Osteocyte (in vitro differentiated cells): Measurements from ENCODE around the gene IER5. TPM values are rescaled to one million over a fixed set of nuclear protein-coding genes. Genes with fewer than 3 reads are reported as not detected.
A peak's percentile ranks its signal among the peaks of the same experiment; 100 is the strongest.

Source experiments
- DNase-seq: peaks from one replicate; pipeline ENCODE4 v3.0.0; 2021; ENCODE audit warnings: mixed read lengths; ENCODE audit not compliant: unreplicated experiment; ENCODE audit errors: extremely low spot score
- H3K27ac Mint-ChIP-seq: one replicate; pipeline ENCODE4 v1.8.0; 2021; ENCODE audit warnings: mild to moderate bottlenecking, mixed read lengths; ENCODE audit not compliant: unreplicated experiment
- H3K27me3 Mint-ChIP-seq: one replicate; pipeline ENCODE4 v1.8.0; 2021; ENCODE audit warnings: mixed read lengths; ENCODE audit not compliant: unreplicated experiment
- H3K36me3 Mint-ChIP-seq: one replicate; pipeline ENCODE4 v1.8.0; 2021; ENCODE audit warnings: mixed read lengths; ENCODE audit not compliant: unreplicated experiment
- H3K4me1 Mint-ChIP-seq: one replicate; pipeline ENCODE4 v1.8.0; 2021; ENCODE audit warnings: mixed read lengths; ENCODE audit not compliant: unreplicated experiment
- H3K4me3 Mint-ChIP-seq: one replicate; pipeline ENCODE4 v1.8.0; 2021; ENCODE audit warnings: mild to moderate bottlenecking, moderate library complexity, mixed read lengths; ENCODE audit not compliant: unreplicated experiment
- H3K9me3 Mint-ChIP-seq: one replicate; pipeline ENCODE4 v1.8.0; 2021; ENCODE audit warnings: mixed read lengths; ENCODE audit not compliant: unreplicated experiment
- CTCF ChIP-seq: fragments of 200-600 bp; sonication (generic); IDR thresholded peaks from 2 replicates; pipeline ENCODE4 v1.5.0; 2021; ENCODE audit warnings: antibody characterized with exemption, mild to moderate bottlenecking, moderate library complexity
- total RNA-seq: library from RNA; stranded (reverse); gene quantifications from 2 replicates; pipeline ENCODE4 v1.2.1, GENCODE V29; 2021

The IER5 gene
- total RNA-seq, 1 donor from 2014 or later, result 29.8 TPM

- no peak for DNase-seq
- no peaks in the 10 kb centered on the region for H3K9me3 Mint-ChIP-seq
- peak overlapping the region; percentile 33 for H3K27ac Mint-ChIP-seq
- H3K36me3 Mint-ChIP-seq, result no peaks in the 10 kb centered on the region
- no peak for TF ChIP-seq CTCF
- H3K4me1 Mint-ChIP-seq, result peaks cover 69% of the 10 kb centered on the region
- no peaks in the 10 kb centered on the region for H3K27me3 Mint-ChIP-seq
- H3K4me3 Mint-ChIP-seq, result no peak overlapping the region
These were observed 48.8 kb downstream of the IER5 start for GRCh38 chr1:181137217-181137743.

DNA sequence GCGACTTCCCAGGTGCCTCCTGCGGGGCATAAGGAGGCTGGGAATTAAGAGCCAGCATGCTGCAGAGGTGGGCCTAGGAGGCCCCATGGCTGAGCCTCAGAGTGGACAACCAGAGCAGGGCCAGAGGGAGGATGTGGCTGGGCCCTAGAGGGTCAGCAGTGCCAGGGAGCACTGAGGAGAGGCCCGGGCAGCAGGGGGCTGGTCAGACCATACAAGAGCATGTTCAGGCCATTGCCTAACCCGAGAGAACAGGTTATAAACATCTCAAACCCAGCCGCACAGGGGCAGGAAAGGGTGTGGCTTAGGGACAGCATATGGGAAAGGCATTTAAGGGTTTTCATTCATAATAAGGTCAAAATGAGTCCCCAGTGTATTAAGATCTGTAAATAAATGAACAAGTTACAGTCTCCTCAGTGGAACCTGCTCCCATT is 51.1 kb downstream of the IER5 start:
- no peak for DNase-seq
- H3K27ac Mint-ChIP-seq, result peak overlapping the region; percentile 46
- H3K9me3 Mint-ChIP-seq, result no peaks in the 10 kb centered on the region

DNA sequence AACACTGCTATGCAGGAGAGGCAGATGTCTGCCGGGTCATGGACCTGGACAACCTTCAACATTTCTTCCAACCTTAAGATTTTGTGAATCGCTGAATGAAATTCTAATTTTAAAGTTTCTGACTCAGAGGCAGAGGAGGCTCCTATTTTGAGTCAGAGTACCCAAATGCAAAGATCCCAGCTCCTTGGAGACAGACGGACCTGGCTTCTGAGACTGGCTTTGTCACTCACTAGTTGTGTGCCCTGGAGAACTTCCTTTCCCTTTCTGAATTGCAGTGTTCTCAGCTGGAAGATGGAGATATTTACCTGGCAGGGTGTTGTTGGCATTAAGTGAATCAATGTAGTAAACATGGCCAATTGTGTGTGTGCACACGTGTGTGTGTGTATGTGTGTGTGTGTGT is 51.9 kb downstream of the IER5 start:
- Mint-ChIP-seq H3K27ac (peak overlapping the region; percentile 6), H3K9me3 (no peaks in the 10 kb centered on the region), H3K27me3 (peaks cover 16% of the 10 kb centered on the region), H3K36me3 (no peaks in the 10 kb centered on the region), H3K4me3 (no peak overlapping the region), H3K4me1 (peaks cover 51% of the 10 kb centered on the region)
- no peak for TF ChIP-seq CTCF
- DNase-seq, result no peak

More for the DNA sequence above, 51.1 kb downstream of the IER5 start:
- H3K36me3 Mint-ChIP-seq, result no peaks in the 10 kb centered on the region
- no peak for TF ChIP-seq CTCF
- peaks cover 59% of the 10 kb centered on the region for H3K4me1 Mint-ChIP-seq
- H3K4me3 Mint-ChIP-seq, result no peak overlapping the region
- peaks cover 11% of the 10 kb centered on the region for H3K27me3 Mint-ChIP-seq

GRCh38 chr1:181140891-181141290 is 52.4 kb downstream of the IER5 start:
- TF ChIP-seq CTCF, result no peak
- Mint-ChIP-seq H3K9me3 (peaks cover 2% of the 10 kb centered on the region), H3K36me3 (no peaks in the 10 kb centered on the region), H3K4me3 (no peak overlapping the region), H3K27me3 (peaks cover 21% of the 10 kb centered on the region), H3K4me1 (peaks cover 46% of the 10 kb centered on the region), H3K27ac (peak overlapping the region; percentile 4)
- no peak for DNase-seq

DNA sequence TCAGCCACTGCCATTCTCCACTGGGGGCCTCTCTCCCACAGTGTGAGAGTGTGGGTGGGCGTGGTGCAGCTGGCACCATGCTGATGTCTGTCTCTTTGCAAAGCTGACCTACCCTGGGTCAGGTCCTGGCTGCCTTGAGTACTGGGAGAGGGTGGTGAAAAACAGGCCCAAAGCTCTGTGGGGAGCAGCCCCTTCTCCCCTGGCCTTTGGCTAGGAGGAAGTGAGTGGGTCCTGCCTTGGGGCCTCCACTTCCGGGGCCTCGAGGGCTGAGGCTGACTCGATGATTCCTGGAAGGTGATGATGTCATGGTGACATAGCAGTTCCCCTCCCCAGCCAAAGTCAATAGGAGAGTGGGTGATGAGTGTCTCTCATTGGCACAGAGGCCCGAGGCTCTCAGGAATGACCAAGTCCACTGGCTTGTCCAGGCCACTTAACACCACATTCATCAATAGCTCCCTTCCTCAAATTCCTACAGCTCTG is 53.0 kb downstream of the IER5 start:
- peaks cover 7% of the 10 kb centered on the region for H3K9me3 Mint-ChIP-seq
- no peak overlapping the region for H3K4me3 Mint-ChIP-seq
- H3K36me3 Mint-ChIP-seq, result peaks cover 3% of the 10 kb centered on the region
- peaks cover 27% of the 10 kb centered on the region for H3K27me3 Mint-ChIP-seq
- H3K4me1 Mint-ChIP-seq, result peaks cover 40% of the 10 kb centered on the region
- no peak for TF ChIP-seq CTCF
- DNase-seq, result no peak
- peak overlapping the region; percentile 81 for H3K27ac Mint-ChIP-seq

Other genes starting within 250 kb of the IER5 start
- 6.6 and 8.4 TPM in 2 replicates for gene KIAA1614, start 175.8 kb upstream of the IER5 start, total RNA-seq
- gene STX6, start 65.8 kb upstream of the IER5 start, total RNA-seq, result 25.6 and 25.8 TPM in 2 replicates
- 3.7 and 4.3 TPM in 2 replicates for gene MR1, start 54.7 kb upstream of the IER5 start, total RNA-seq